DND-41 (cell line): ENCODE data around the gene ZBED4.

ENCODE experiments used
- ATAC-seq: fragments of 200-7000 bp; cut with Tn5 transposase; 3 replicates; pipeline ENCODE4 v1.9.1; 2021; ENCODE audit warnings: low read depth; ENCODE audit not compliant: insufficient read depth
- DNase-seq: peaks from one replicate; pipeline ENCODE4 v3.0.0-alpha.2; 2020
- H2AFZ ChIP-seq: 2 replicates; pipeline ENCODE4 v1.6.0; 2012; ENCODE audit warnings: low read depth, low read length
- H3K27ac ChIP-seq: 2 replicates; pipeline ENCODE4 v1.5.1; 2012; ENCODE audit warnings: low read length, inconsistent platforms
- H3K27me3 ChIP-seq: fragments of 200-600 bp; sonication (generic); 2 replicates; pipeline ENCODE4 v1.6.0; 2012; ENCODE audit warnings: low read length, mild to moderate bottlenecking, inconsistent platforms; ENCODE audit not compliant: insufficient read depth, poor library complexity
- H3K36me3 ChIP-seq: 2 replicates; pipeline ENCODE4 v1.5.1; 2012; ENCODE audit warnings: low read length, inconsistent platforms; ENCODE audit not compliant: insufficient read depth
- H3K4me1 ChIP-seq: 2 replicates; pipeline ENCODE4 v1.5.1; 2012; ENCODE audit warnings: mild to moderate bottlenecking, low read length; ENCODE audit not compliant: insufficient read depth
- H3K4me2 ChIP-seq: 2 replicates; pipeline ENCODE4 v1.6.0; 2012; ENCODE audit warnings: mild to moderate bottlenecking, moderate library complexity, low read length, inconsistent platforms; ENCODE audit not compliant: insufficient read depth
- H3K4me3 ChIP-seq, 2 experiments: fragments of 200-600 bp in 1 of 2; shearing (Covaris generic) in 1 of 2; 2 replicates each; pipeline ENCODE4 v1.5.1; 2012 to 2016; ENCODE audit warnings: inconsistent platforms in 2 of 2, low read length in 2 of 2, mild to moderate bottlenecking in 2 of 2, low read depth in 1 of 2, moderate library complexity in 1 of 2
- H3K79me2 ChIP-seq: 2 replicates; pipeline ENCODE4 v1.6.0; 2012; ENCODE audit warnings: low read length, inconsistent platforms; ENCODE audit not compliant: insufficient read depth
- H3K9ac ChIP-seq: 2 replicates; pipeline ENCODE4 v1.6.0; 2012; ENCODE audit warnings: low read depth, mild to moderate bottlenecking, inconsistent platforms, low read length, moderate library complexity
- H3K9me3 ChIP-seq: 2 replicates; pipeline ENCODE4 v1.5.1; 2012; ENCODE audit warnings: low read length, moderate library complexity, mild to moderate bottlenecking, inconsistent platforms; ENCODE audit not compliant: insufficient read depth, severe bottlenecking
- H4K20me1 ChIP-seq: 2 replicates; pipeline ENCODE4 v1.6.0; 2012; ENCODE audit warnings: low read length; ENCODE audit not compliant: insufficient read depth
- CTCF ChIP-seq: IDR thresholded peaks from 2 replicates; pipeline ENCODE4 v1.5.1; 2012; ENCODE audit warnings: borderline replicate concordance, low read length, moderate library complexity, mild to moderate bottlenecking; ENCODE audit not compliant: poor library complexity, severe bottlenecking; ENCODE audit errors: extremely low read depth
- EZH2 ChIP-seq: IDR thresholded peaks from 3 replicates; pipeline ENCODE4 v1.6.1; 2012; ENCODE audit warnings: borderline replicate concordance, low read depth, mild to moderate bottlenecking, moderate library complexity, low read length, inconsistent platforms; ENCODE audit not compliant: severe bottlenecking

ZBED4 gene

GRCh38 chr22:49824936-49825335, 28.7 kb upstream of the ZBED4 start:
- DNase-seq (no peak), ATAC-seq (no peak)
- Histone ChIP-seq H3K9ac (peak overlapping the region; percentile 93), H3K4me1 (peaks cover 52% of the 10 kb centered on the region), H3K4me2 (peak overlapping the region; percentile 97), H3K27me3 (no peaks in the 10 kb centered on the region), H3K36me3 (peaks cover 57% of the 10 kb centered on the region), H4K20me1 (peaks cover 68% of the 10 kb centered on the region), H3K27ac (peak overlapping the region; percentile 75), H3K4me3 (peak overlapping the region in 1 of 2 experiments; percentile 82; a peak in 2 of 4 replicates), H3K79me2 (peaks cover 76% of the 10 kb centered on the region), H2AFZ (no peak overlapping the region), H3K9me3 (no peaks in the 10 kb centered on the region)
- no peak for TF ChIP-seq EZH2
- no peak for TF ChIP-seq CTCF

GRCh38 chr22:49825436-49825835, 28.2 kb upstream of the ZBED4 start:
- Histone ChIP-seq H3K27me3 (no peaks in the 10 kb centered on the region), H3K4me3 (peak overlapping the region; percentile 82 to 98; a peak in 3 of 4 replicates), H3K79me2 (peaks cover 71% of the 10 kb centered on the region), H3K9ac (peak overlapping the region; percentile 93), H3K9me3 (no peaks in the 10 kb centered on the region), H4K20me1 (peaks cover 63% of the 10 kb centered on the region), H3K36me3 (peaks cover 52% of the 10 kb centered on the region), H3K27ac (peak overlapping the region; percentile 75), H2AFZ (no peak overlapping the region), H3K4me2 (peak overlapping the region; percentile 97), H3K4me1 (peaks cover 52% of the 10 kb centered on the region)
- ATAC-seq (no peak), DNase-seq (no peak)
- TF ChIP-seq EZH2 (no peak), CTCF (no peak)

- no peak for TF ChIP-seq CTCF
- no peak for TF ChIP-seq EZH2
- peak overlapping the region; percentile 75 for H3K27ac ChIP-seq
- peak; percentile 58 for DNase-seq
Observed at GRCh38 chr22:49825944-49826602, 27.6 kb upstream of the ZBED4 start.

More at GRCh38 chr22:49825944-49826602, 27.6 kb upstream of the ZBED4 start:
- Histone ChIP-seq H2AFZ (no peak overlapping the region), H4K20me1 (peaks cover 56% of the 10 kb centered on the region), H3K9ac (peak overlapping the region; percentile 93), H3K4me1 (peaks cover 52% of the 10 kb centered on the region), H3K4me3 (peak overlapping the region; percentile 82 to 98), H3K79me2 (peaks cover 65% of the 10 kb centered on the region), H3K36me3 (peaks cover 45% of the 10 kb centered on the region), H3K4me2 (peak overlapping the region; percentile 97), H3K27me3 (no peaks in the 10 kb centered on the region), H3K9me3 (no peaks in the 10 kb centered on the region)
- peak; percentile 64 for ATAC-seq
